HG02623 (cell line): ENCODE measurements around the gene CSF1.
"Not testable (repeated sequence)": the region's sequence is repeated elsewhere in the genome, so short reads cannot be mapped to it uniquely, and the experiment has no call there.

ENCODE experiments used
- ATAC-seq: cut with Tn5 transposase; IDR thresholded peaks from one replicate; pipeline ENCODE4 v1.9.1; 2021; ENCODE audit warnings: moderate library complexity; ENCODE audit not compliant: unreplicated experiment

The CSF1 gene, protein sequence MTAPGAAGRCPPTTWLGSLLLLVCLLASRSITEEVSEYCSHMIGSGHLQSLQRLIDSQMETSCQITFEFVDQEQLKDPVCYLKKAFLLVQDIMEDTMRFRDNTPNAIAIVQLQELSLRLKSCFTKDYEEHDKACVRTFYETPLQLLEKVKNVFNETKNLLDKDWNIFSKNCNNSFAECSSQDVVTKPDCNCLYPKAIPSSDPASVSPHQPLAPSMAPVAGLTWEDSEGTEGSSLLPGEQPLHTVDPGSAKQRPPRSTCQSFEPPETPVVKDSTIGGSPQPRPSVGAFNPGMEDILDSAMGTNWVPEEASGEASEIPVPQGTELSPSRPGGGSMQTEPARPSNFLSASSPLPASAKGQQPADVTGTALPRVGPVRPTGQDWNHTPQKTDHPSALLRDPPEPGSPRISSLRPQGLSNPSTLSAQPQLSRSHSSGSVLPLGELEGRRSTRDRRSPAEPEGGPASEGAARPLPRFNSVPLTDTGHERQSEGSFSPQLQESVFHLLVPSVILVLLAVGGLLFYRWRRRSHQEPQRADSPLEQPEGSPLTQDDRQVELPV

DNA sequence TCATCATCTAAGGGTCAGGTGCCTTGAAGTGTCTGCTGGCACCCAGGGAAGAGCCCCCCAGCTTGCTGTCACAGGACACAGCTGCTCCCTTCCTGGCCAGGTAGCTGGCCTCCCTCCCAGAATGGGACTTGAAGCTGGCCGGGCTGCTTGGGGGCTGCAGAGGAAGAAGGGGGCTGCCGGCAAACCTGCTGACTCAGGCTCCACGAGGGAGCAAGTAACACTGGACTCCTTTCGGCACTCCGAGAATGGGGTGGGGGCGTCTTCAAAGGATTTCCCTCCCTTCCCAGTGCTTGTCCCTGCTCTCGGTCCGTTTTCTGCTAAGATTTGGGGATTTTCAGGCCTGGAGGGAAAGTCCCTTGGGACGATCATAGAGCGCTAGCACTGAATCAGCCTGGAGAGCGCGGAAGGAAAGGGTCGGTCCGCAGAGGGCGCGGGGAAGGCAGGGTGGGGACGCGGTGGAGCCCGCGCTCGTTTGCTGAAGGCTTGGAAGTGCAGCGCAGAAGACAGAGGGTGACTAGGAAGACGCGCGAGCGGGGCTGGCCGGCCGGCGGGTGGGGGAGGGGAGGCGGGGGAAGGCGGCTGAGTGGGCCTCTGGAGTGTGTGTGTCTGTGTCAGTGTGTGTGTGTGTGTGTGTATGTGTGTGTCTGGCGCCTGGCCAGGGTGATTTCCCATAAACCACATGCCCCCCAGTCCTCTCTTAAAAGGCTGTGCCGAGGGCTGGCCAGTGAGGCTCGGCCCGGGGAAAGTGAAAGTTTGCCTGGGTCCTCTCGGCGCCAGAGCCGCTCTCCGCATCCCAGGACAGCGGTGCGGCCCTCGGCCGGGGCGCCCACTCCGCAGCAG is at the start of gene CSF1:
Gene CSF1, plus strand, starts transcription at position 727 of the 840 bp plus-strand sequence. CDS start 175 bp downstream, outside the sequence.
- ATAC-seq = no peak

DNA sequence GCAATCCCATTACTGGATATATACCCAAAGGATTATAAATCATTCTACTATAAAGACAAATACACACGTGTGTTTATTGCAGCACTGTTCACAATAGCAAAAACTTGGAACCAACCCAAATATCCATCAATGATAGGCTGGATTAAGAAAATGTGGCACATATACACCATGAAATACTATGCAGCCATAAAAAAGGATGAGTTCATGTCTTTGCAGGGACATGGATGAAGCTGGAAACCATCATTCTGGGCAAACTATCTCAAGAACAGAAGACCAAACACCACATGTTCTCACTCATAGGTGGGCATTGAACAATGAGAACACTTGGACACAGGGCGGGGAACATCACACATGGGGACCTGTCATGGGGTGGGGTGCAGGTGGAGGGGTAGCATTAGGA is 49.0 kb upstream of the CSF1 start:
- not testable (repeated sequence) for ATAC-seq

DNA sequence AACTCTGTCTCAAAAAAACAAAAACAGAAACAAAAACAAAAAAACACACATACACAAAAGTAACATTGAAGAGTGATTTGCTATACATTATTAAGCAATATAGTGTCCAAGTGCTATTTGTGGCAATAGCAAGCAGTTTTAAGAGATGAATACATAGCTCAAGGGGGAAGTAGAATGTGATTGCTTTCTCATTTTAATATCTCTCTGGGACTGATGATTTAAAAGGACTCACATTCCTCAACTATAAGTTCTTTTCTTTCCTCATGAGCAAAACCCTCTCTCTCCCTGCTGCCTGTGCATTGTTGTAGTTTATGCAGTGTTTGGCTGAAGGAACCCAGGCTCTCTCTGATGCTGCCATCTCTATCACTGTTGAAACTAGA is 47.0 kb upstream of the CSF1 start:
- no peak for ATAC-seq

DNA sequence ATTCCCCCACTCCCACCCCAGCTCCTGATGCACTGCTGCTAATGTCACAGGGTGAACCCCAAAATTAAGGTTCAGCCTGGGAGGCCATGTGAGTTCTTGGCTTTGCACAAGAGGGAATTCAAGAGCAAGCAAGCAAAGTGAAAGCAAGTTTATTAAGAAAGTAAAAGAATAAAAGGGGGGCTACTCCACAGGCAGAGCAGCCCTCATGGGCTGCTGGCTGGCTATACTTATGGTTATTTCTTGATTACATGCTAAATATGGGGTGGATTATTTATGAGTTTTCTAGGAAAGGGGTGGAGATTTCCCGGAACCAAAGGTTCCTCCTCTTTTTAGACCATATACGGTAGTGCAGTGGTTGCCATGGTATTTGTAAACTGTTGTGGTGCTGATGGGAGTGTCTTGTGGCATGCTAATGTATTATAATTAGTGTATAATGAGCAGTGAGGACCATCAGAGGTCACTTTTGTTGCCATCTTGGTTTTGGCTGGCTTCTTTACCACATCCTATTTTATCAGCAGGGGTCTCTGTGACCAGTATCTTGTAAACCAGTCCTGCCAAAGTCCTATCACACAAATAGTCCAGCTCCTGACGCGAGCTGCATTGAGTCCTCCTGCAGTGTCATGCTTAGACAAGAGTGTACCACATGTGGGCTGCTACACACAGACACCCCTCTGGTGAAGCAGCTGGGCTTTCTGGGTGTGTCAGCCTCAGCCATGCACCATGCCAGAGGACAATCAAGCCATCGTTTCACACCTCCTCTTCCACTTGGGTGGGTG is 46.4 kb upstream of the CSF1 start:
- ATAC-seq = no peak

DNA sequence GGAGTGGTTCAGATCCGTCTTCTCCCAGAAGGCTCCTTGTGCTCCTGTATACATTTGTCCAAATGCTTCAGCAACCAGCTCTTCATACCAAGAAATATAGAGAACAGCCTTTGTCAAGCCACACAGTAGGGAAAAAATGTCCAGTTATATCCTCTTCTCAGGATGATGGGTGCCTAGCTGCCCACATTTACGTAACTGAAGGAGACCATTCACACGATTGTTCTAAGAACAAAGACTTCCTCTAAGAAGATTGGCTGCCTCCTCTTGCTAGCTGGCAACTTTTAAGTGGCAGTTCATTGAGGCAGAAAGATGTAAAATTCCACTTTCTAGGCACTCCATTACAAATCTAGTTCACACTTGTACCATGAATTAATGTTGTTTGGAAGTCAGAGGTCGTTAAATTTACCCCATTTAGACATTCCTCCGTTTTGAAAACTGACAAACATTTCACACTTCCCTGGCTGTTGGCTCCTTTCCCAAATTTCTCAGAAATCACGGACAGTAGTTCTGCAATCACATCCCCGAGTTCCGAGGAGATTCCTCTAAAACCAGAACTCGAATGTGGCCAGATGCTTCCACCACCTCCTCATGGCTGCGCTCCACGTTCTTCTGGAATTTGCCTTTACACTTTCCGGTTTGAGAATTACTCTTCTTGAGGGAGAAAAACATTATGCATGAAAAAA is 45.6 kb upstream of the CSF1 start:
- no peak for ATAC-seq

DNA sequence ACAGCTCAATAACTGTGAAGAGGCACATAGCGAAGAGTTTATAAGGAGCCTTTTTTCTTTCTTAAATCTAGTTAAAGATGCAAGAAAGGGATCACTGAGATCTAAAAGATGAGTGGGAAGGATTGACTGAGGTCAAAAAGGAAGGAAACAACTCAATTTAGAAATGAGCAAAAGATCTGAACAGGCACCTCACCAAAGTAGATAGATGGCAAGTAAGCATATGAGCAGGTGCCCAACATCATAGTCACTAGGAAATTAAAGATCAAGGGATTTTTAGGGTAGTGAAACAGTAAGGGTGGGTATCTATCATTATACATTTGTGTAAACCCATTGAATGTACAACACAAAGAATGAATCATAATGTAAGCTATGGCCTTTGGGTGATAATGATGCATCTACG is 44.6 kb upstream of the CSF1 start:
- no peak for ATAC-seq

DNA sequence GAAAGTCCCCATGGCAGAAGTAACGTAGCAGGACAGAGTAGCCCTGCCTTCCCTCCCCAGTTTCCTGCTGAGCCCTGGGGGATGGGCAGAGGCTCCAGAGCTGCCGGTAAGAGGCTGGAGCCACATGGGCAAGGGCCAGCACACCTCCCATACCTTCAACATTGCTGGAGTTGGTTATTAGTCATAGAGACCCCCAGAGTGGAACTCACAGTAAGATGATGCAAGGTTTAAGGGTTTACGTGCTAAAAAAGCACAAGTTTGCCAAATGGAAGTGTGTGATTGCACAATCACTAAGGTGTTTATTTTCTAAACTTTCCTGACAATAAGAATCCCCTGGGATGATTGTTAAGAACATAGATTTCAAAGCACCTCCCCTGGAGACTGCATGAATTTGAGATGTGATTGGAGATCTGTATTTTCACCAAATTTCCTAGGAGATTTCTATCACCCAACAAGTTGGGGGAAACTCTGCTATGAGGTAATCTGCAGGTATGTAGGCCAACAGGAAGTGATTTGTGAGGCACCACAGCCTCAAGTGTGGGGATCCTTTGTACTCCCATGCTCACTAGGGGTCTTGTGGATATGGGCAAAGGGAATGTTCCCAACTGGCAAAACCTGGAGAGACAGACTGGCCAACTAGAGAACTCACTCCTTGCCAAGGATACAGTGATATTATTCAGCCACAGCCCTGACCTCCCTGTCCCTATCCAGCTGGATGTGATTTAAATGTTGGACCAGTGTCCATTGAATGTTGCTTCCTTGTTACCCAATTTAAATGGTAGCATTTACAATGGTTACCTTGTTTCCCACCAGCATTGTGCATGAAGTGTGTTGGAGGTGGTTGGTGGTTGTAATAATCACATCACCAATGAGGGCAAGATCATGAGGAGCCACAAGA is 37.1 kb upstream of the CSF1 start:
- no peak for ATAC-seq

DNA sequence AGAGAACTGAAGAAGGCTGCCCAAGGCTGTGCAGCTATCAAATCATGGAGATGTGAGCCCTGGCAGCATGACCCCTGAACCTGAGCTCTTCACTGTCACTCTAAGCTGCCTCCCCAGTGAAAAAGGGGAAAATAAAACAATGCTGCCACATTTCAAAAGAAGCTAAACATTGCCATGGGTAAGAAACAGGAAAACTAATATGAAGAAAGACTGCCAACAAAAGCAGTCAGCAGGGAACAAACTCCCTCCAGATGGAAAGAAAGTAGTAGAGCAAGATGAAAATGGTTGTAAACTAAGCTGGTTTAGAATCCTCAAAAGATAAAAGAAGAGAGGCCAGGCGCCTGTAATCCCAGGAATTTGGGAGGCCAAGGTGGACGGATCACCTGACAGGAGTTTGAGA is 36.2 kb upstream of the CSF1 start:
- ATAC-seq = no peak

DNA sequence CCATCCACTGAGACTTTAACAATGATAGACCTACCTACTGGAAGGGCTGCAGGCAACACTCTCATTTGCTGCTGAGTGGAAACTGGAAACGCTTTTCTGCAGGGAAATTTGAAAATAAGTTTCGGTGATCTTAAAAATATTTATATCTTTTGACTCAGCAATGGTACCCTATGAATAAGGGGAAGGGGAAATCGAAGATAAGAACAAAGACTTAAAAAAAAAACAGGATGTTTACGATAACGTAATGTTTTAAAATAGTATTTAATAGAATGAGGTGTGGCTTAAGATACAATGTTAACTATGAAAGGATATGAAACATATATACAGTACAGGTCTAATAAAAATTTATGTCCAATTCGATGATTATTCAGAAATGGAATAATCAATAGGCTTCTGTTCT is 34.8 kb upstream of the CSF1 start:
- no peak for ATAC-seq

DNA sequence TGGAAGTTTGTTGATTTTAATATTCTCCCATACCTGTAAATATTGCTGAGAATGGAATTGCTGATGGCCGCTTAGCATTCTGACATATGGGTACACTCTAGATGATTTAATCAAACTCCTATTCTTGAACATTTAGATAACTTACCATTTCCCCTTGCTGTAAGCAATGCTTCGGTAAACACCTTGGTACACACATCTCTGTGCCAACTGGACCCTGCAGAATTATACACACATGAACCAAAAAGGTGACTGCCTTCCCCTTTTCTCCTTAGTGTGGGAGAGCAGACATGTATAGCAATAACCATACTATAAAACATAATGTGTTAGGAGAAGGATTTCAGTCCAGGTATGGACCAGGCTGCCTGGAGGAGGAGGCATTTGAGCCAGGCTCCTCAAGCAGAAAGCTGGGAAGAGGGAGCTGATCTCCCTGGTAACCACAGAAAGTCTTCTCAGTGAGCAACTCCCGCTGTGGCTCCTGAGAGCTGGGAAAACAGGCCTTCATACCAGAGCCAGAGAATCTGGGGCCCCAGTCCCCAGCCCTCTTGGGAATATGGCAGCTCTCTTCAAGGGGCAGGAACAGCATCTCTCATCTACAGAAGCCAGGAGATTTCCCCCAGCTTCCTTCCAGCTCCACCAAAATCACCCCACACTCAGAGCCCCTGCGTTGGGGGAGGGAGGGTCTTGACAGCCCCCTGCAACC is 33.9 kb upstream of the CSF1 start:
- ATAC-seq = no peak

DNA sequence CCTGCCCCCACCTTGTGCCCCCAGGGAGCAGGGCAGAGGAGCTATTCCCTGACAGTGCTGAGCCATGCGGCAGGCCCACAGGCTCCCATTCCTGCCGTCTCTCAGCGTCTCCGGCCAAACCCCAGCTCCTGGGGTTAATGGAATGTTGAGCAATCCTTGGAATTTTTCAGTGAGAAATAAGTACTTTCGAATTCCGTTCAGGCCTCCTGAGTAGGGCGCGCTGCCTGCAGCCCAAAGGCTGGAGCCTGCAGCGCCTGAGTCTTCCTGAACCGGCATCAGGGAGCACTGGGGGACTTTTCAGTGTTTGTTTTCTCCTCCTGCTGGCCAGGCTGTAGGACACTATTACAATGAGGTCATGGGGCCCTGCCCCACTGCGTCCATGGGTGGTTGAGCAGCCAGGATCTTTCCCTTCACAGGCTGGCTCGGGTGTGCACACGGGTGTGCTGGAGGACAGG is 33.3 kb upstream of the CSF1 start:
- ATAC-seq = no peak

DNA sequence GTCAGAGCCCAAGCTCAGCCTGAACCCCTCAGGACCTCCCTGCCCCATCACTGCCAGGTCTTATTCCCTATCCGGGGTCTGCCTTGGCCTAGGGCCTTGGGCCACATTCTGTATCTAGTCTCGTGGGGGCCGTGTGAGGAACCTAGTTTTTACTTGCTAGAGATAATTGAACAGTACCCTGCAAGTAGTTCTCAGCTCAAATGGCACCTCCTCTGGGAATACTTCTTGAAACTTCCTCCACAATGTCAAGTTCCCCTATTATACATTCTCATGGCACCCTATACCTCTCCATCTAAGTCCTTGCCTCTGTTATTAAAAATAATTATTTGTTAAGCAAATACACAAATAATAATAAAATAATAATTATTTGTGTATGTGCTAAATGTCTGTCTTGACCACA is 32.9 kb upstream of the CSF1 start:
- no peak for ATAC-seq

DNA sequence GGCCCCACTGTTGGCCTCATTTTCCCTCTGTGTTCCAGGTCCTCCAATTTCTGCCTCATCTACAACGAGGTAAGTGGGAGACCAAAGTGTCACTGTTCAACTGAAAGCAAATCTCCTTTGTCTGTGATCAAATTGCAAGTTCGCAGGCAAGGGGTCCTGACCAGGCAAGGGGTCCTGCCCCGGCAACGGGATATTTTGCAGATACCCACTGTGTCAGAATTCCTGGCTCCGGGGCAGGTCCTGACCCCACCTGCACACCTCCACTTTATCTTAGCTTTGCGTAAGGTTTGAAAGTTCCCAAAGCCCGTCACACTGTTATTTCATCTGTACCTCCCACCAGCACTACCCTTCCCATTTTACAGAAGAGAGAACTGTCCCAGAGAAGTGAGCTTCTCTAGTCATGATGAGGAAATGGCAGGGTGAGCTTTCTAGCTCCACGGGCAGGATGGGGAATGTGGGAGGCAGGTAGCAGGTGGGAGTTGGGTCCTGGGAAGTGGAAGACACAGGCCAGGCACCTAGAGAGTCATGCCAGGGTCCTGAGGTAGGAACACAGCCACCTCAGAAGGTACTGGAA is 32.0 kb upstream of the CSF1 start:
- ATAC-seq = no peak

DNA sequence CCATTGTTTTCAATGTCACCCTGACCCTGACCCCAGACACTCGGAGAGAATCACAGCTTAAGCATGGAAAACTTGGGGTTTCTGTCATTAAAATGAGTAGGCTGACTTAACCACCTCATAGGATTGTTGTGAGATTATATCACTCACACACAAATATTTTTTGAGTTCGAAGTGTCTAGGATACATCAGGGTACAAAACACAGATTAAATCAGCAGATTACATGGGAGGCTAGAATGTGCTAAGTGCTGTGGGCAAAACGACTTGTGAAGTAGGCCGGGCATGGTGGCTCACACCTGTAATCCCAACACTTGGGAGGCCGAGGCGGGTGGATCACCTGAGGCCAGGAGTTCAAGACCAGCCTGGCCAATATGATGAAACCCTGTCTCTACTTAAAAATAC is 31.3 kb upstream of the CSF1 start:
- ATAC-seq = not testable (repeated sequence)

DNA sequence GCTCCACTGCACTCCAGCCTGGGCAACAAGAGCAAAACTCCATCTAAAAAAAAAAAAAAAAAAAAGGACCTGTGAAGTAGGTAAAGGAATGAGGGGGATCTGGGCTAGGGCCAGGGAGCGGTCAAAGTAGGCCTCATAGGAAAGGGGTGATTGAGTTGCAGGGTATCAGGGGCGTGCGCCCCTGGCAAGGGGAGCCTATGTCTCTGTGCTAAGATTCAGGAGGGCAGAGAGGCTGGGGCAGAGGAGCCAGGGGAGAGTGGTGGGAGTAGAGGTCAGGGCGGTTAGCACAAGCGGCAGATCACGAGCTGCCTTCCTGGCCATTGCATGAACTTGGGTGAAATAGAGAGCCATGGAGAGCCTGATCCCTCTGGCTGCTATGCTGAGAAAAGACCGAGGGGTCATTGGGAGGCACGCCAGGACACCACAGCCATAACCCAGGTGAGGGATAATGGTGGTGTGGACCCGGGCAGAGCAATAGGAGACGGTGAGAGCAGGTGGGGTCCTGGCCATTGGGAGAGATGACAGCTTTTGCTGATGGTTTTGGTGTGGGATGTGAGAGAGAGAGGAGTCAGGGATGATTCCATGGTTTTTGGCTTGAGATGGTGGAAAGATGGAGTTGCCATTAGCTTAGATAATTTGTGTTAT is 30.6 kb upstream of the CSF1 start:
- ATAC-seq = no peak

DNA sequence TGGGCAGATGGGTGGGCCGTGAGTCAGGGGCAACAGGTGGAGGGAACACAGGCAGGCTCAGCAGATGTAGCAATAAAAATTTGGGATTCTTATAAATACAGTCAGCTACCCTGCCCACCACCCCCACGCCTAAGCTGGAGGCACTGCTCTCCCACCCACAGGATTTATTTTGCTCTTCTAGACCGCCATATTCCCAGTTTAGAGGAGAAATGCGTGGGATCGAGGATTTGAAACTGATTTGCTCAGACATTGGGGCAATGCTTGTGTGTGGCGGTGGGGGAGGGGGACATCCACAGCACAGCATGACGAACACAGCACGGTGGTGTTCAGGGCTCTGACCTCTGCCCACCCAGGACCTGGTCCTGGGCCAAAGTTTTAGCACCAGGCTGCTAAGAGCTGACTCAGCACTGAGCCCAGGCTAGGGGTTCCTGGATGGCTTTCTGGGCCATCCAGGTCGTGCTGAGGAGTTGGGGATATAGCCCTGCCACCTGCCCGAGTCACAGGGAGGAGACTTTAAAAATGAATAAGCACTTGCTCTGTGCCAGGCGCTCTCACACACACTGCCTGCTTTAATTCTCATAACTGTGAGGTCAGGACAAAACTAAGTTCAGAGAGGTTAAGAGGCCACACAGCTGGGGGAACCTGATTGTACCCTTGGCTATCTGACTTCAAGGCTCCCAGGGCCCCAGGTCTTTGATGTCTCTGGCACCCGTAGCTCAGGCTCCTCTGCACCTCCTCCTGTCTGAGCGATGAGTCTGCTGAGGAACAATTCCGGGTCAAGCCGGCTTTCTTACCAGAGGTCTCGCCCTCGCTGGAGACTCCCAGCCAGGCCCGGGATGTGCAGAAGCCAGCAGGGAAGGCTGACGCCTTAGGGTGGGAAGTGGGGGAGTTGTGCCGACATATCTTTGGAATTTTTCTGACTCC is 29.4 kb upstream of the CSF1 start:
- no peak for ATAC-seq

DNA sequence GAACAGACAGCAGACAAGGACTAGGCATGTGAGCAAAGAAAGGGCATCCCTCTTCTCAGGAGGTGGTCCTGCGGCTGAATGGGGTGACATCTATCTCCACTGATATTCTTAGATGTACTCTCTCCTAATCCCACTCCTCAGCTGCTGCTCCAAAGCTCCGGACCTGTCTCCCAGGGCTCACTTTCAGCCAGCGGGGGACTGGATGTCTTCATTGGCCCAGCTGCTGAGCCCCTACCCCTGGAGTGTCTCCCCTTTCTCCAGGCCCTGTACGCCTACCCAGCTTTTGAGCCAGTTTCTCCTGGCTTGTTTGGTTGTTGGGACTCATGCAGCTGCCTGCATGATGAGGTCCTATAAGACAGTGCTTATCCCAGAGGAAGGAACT is 28.8 kb upstream of the CSF1 start:
- no peak for ATAC-seq
